HCT116 (cell line): ENCODE results near the gene IDI1. TPM values are rescaled to one million over a fixed set of nuclear protein-coding genes. Genes with fewer than 3 reads are reported as not detected.
"Not testable (repeated sequence)": the region's sequence is repeated elsewhere in the genome, so short reads cannot be mapped to it uniquely, and the experiment has no call there.

Experiments
- ATAC-seq: fragments of 200-7000 bp; cut with Tn5 transposase; 2 replicates; pipeline ENCODE4 v1.9.1; 2020; ENCODE audit warnings: mild to moderate bottlenecking, moderate library complexity
- BruUV-seq: library from RNA; stranded (reverse); fragments of 400-500 nt; replicated peaks from 2 replicates; lab custom pipeline; 2021; lab: Mats Ljungman, UMichigan
- CTCF ChIA-PET: fragments of 300-600 bp; sonication (Branson Sonifier 250); formaldehyde crosslinking; loops from one replicate; lab custom pipeline; 2021; ENCODE audit warnings: antibody characterized with exemption; lab: Charles Lee
- POLR2A ChIA-PET: fragments of 300-600, 350-600 bp; sonication (Branson Sonifier 250); formaldehyde crosslinking; loops from one replicate; lab custom pipeline; 2021; ENCODE audit warnings: antibody characterized with exemption; lab: Charles Lee
- RAD21 ChIA-PET, 2 experiments: fragments of 300-600 bp; sonication (Branson Sonifier 250); formaldehyde crosslinking; loops; one replicate each; lab custom pipeline; 2023; ENCODE audit warnings: low total read pairs in 2 of 2; ENCODE audit not compliant: uncharacterized antibody in 2 of 2, unreplicated experiment in 2 of 2, low non-redundant PET in 1 of 2; lab: Charles Lee
- DNase-seq: peaks from one replicate; pipeline ENCODE4 v3.0.0-alpha.2; 2010; ENCODE audit warnings: low read depth, low spot score
- H2AFZ ChIP-seq: fragments of 200-600 bp; shearing (Covaris generic), sonication (generic); 2 replicates; pipeline ENCODE4 v1.6.1; 2017; ENCODE audit warnings: low read depth, mixed run types, mixed read lengths, antibody characterized with exemption, low read length; ENCODE audit not compliant: poor library complexity, severe bottlenecking
- H3K27ac ChIP-seq: 2 replicates; pipeline ENCODE4 v1.5.1; 2012; ENCODE audit warnings: low read depth, low read length
- H3K27me3 ChIP-seq: fragments of 200-600 bp; sonication (generic); 2 replicates; pipeline ENCODE4 v1.6.1; 2016; ENCODE audit warnings: mixed run types, low read length, mixed read lengths; ENCODE audit not compliant: insufficient read depth
- H3K36me3 ChIP-seq, 2 experiments: fragments of 200-500 bp in 1 of 2; fragments of 200-600 bp in 1 of 2; sonication (Bioruptor generic) in 1 of 2; sonication (generic) in 1 of 2; 2 replicates each; pipeline versions ENCODE4 v1.5.1 to v1.6.1; 2014 to 2016; ENCODE audit warnings: low read length in 2 of 2, inconsistent platforms in 1 of 2, mixed read lengths in 1 of 2, mixed run types in 1 of 2; ENCODE audit not compliant: insufficient read depth in 2 of 2, control insufficient read depth in 1 of 2
- H3K4me1 ChIP-seq, 2 experiments: fragments of 200-600 bp in 1 of 2; sonication (generic) in 1 of 2; 2 replicates each; pipeline versions ENCODE4 v1.5.1 to v1.6.1; 2012 to 2017; ENCODE audit warnings: low read length in 2 of 2, inconsistent platforms in 1 of 2, mild to moderate bottlenecking in 1 of 2, mixed read lengths in 1 of 2, mixed run types in 1 of 2, moderate library complexity in 1 of 2; ENCODE audit not compliant: insufficient read depth in 2 of 2, control insufficient read depth in 1 of 2
- H3K4me2 ChIP-seq: fragments of 200-600 bp; sonication (generic); 2 replicates; pipeline ENCODE4 v1.6.1; 2017; ENCODE audit warnings: mixed run types, low read length, mixed read lengths
- H3K4me3 ChIP-seq, 2 experiments: fragments of 200-600 bp in 1 of 2; sonication (generic) in 1 of 2; replicated peaks in 1 of 2; 2 replicates each; pipeline ENCODE4 v1.5.1; 2011 to 2016; ENCODE audit warnings: low read length in 2 of 2, control low read depth in 1 of 2, low read depth in 1 of 2, mild to moderate bottlenecking in 1 of 2, mixed read lengths in 1 of 2, mixed run types in 1 of 2
- H3K79me2 ChIP-seq: fragments of 200-600 bp; sonication (generic); 2 replicates; pipeline ENCODE4 v1.6.1; 2017; ENCODE audit warnings: mild to moderate bottlenecking, mixed run types, low read length, moderate library complexity, mixed read lengths; ENCODE audit not compliant: insufficient read depth
- H3K9ac ChIP-seq: fragments of 200-600 bp; sonication (generic); 2 replicates; pipeline ENCODE4 v1.6.1; 2016; ENCODE audit warnings: low read length, mixed read lengths
- H3K9me2 ChIP-seq: fragments of 200-600 bp; sonication (generic), shearing (Covaris generic); 2 replicates; pipeline ENCODE4 v1.6.1; 2017; ENCODE audit warnings: mixed run types, mild to moderate bottlenecking, moderate library complexity; ENCODE audit not compliant: insufficient read depth
- H3K9me3 ChIP-seq, 2 experiments: fragments of 200-500 bp in 1 of 2; fragments of 200-600 bp in 1 of 2; sonication (Bioruptor generic) in 1 of 2; sonication (generic) in 1 of 2; 2 replicates each; pipeline ENCODE4 v1.6.1; 2014 to 2017; ENCODE audit warnings: low read length in 2 of 2, mixed read lengths in 2 of 2, inconsistent platforms in 1 of 2, low read depth in 1 of 2, mild to moderate bottlenecking in 1 of 2, mixed run types in 1 of 2, moderate library complexity in 1 of 2; ENCODE audit not compliant: control insufficient read depth in 1 of 2, insufficient read depth in 1 of 2
- H4K20me1 ChIP-seq: fragments of 200-600 bp; sonication (generic), shearing (Covaris generic); 2 replicates; pipeline ENCODE4 v1.6.1; 2017; ENCODE audit warnings: mixed run types, mild to moderate bottlenecking, moderate library complexity; ENCODE audit not compliant: insufficient read depth
- CBX3 ChIP-seq: IDR thresholded peaks from 2 replicates; pipeline ENCODE4 v1.6.1; 2012; ENCODE audit warnings: low read depth
- EZH2phosphoT487 ChIP-seq: fragments of 200-600 bp; IDR thresholded peaks from 2 replicates; pipeline ENCODE4 v1.6.1; 2018; ENCODE audit warnings: antibody characterized with exemption, borderline replicate concordance
- POLR2A ChIP-seq: IDR thresholded peaks from 2 replicates; pipeline ENCODE4 v1.7.0; 2011; ENCODE audit warnings: borderline replicate concordance; ENCODE audit not compliant: insufficient read depth, insufficient read length; ENCODE audit errors: extremely low read depth
- POLR2AphosphoS5 ChIP-seq: IDR thresholded peaks from 2 replicates; pipeline ENCODE4 v1.6.1; 2011; ENCODE audit warnings: mild to moderate bottlenecking, low read depth, low read length, moderate library complexity
- RAD21 ChIP-seq: IDR thresholded peaks from 2 replicates; pipeline ENCODE4 v1.6.1; 2012; ENCODE audit warnings: low read depth, mild to moderate bottlenecking
- SIN3A ChIP-seq: IDR thresholded peaks from 2 replicates; pipeline ENCODE4 v1.6.1; 2012; ENCODE audit warnings: low read depth
- YY1 ChIP-seq: IDR thresholded peaks from 2 replicates; pipeline ENCODE4 v1.6.1; 2011; ENCODE audit warnings: low read length, low read depth, moderate library complexity, mild to moderate bottlenecking; ENCODE audit not compliant: insufficient replicate concordance; ENCODE audit errors: extremely low read depth
- ZFX ChIP-seq: fragments of 450-650 bp; IDR thresholded peaks from 2 replicates; pipeline ENCODE4 v1.6.1; 2017
- intact Hi-C: fragments of 100-400 bp; cut with micrococcal nuclease; formaldehyde crosslinking; loops from 2 replicates; pipeline ENCODE4 v1.10.0; 2022
- total RNA-seq: library from RNA; stranded (reverse); gene quantifications from one replicate; pipeline ENCODE4 v1.2.1, GENCODE V29; 2021; ENCODE audit not compliant: unreplicated experiment
- TF ChIP-seq, protein P1 (sequence below): IDR thresholded peaks from 2 replicates; pipeline ENCODE4 v1.6.1; 2012; ENCODE audit warnings: low read depth
- TF ChIP-seq, protein P2 (sequence below): IDR thresholded peaks from 2 replicates; pipeline ENCODE4 v1.6.1; 2011; ENCODE audit warnings: mild to moderate bottlenecking, low read length, moderate library complexity; ENCODE audit not compliant: insufficient replicate concordance; ENCODE audit errors: extremely low read depth

IDI1 gene
- total RNA-seq, 1 experiment from 2014 or later = 37.8 TPM

DNA sequence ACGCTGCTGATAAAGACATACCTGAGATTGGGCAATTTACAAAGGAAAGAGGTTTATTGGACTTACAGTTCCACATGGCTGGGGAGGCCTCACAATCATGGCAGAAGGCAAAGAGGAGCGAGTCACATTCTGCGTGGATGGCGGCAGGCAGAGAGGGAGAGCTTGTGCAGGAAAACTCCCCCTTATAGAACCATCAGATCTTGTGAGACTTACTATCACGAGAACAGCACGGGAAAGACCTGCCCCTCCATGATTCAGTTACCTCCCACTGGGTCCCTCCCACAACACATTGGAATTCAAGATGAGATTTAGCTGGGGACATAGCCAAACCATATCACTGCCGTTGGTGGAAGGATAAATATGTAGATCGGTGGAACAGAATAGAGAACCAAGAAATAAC, 17.8 kb upstream of the IDI1 start:
- BruUV-seq, H3K4me1 ChIP-seq, H3K27me3 ChIP-seq, POLR2A ChIA-PET, H3K9me3 ChIP-seq, ATAC-seq, CTCF ChIA-PET, RAD21 ChIA-PET, DNase-seq, H3K27ac ChIP-seq, H3K79me2 ChIP-seq, intact Hi-C loops, H3K9ac ChIP-seq, H3K9me2 ChIP-seq, H3K36me3 ChIP-seq, H2AFZ ChIP-seq, H3K4me3 ChIP-seq, H3K4me2 ChIP-seq, H4K20me1 ChIP-seq: not testable (repeated sequence)

DNA sequence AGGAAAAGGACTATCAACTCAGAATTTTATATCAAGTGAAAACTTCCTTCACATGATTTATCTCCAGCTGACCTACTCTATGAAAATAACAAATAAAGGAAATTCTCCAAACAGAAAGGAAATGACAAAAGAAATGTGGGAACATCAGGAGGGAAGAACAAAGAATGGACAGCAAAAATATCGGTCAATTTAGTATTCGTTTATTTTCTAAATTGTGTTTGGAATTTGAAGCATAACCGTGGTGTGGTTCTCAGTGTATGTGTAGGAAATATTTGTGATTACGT, 16.0 kb upstream of the IDI1 start:
- Histone ChIP-seq H3K4me2 (no peak overlapping the region), H3K9me2 (no peaks in the 10 kb centered on the region), H3K9ac (no peak overlapping the region), H3K27me3 (no peaks in the 10 kb centered on the region), H4K20me1 (0 out of 2 replicates have a peak, but pooled peaks cover 3% of the 10 kb centered on the region), H3K4me1 (no peaks in the 10 kb centered on the region), H2AFZ (no peak overlapping the region), H3K4me3 (no peak overlapping the region), H3K79me2 (peaks cover 25% of the 10 kb centered on the region), H3K27ac (no peak overlapping the region), H3K9me3 (no peaks in the 10 kb centered on the region), H3K36me3 (no peaks in the 10 kb centered on the region)
- TF ChIP-seq, protein P1, sequence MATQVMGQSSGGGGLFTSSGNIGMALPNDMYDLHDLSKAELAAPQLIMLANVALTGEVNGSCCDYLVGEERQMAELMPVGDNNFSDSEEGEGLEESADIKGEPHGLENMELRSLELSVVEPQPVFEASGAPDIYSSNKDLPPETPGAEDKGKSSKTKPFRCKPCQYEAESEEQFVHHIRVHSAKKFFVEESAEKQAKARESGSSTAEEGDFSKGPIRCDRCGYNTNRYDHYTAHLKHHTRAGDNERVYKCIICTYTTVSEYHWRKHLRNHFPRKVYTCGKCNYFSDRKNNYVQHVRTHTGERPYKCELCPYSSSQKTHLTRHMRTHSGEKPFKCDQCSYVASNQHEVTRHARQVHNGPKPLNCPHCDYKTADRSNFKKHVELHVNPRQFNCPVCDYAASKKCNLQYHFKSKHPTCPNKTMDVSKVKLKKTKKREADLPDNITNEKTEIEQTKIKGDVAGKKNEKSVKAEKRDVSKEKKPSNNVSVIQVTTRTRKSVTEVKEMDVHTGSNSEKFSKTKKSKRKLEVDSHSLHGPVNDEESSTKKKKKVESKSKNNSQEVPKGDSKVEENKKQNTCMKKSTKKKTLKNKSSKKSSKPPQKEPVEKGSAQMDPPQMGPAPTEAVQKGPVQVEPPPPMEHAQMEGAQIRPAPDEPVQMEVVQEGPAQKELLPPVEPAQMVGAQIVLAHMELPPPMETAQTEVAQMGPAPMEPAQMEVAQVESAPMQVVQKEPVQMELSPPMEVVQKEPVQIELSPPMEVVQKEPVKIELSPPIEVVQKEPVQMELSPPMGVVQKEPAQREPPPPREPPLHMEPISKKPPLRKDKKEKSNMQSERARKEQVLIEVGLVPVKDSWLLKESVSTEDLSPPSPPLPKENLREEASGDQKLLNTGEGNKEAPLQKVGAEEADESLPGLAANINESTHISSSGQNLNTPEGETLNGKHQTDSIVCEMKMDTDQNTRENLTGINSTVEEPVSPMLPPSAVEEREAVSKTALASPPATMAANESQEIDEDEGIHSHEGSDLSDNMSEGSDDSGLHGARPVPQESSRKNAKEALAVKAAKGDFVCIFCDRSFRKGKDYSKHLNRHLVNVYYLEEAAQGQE = no peak
- TF ChIP-seq YY1 = no peak
- no peak for TF ChIP-seq EZH2phosphoT487
- TF ChIP-seq SIN3A = no peak
- TF ChIP-seq POLR2AphosphoS5 = no peak
- no peak for TF ChIP-seq POLR2A
- TF ChIP-seq RAD21 = no peak
- TF ChIP-seq CBX3 = no peak
- TF ChIP-seq, protein P2, sequence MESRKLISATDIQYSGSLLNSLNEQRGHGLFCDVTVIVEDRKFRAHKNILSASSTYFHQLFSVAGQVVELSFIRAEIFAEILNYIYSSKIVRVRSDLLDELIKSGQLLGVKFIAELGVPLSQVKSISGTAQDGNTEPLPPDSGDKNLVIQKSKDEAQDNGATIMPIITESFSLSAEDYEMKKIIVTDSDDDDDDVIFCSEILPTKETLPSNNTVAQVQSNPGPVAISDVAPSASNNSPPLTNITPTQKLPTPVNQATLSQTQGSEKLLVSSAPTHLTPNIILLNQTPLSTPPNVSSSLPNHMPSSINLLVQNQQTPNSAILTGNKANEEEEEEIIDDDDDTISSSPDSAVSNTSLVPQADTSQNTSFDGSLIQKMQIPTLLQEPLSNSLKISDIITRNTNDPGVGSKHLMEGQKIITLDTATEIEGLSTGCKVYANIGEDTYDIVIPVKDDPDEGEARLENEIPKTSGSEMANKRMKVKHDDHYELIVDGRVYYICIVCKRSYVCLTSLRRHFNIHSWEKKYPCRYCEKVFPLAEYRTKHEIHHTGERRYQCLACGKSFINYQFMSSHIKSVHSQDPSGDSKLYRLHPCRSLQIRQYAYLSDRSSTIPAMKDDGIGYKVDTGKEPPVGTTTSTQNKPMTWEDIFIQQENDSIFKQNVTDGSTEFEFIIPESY = no peak
- no peak for TF ChIP-seq ZFX
- POLR2A ChIA-PET = no interaction called here
- RAD21 ChIA-PET = no interaction called here
- intact Hi-C loops = no loop called here
- DNase-seq (no peak), ATAC-seq (no peak)
- BruUV-seq = no TSS peak
- CTCF ChIA-PET = no interaction called here
